Spinal cord (tissue), 10 donors: Measurements from ENCODE around the gene SLC17A2. TPM values are rescaled to one million over a fixed set of nuclear protein-coding genes. Genes with fewer than 3 reads are reported as not detected.

Source experiments
- DNase-seq, 6 donors: peaks; one replicate each; pipeline versions ENCODE4 v3.0.0 to v3.0.0-alpha.2; 2013 to 2015; ENCODE audit warnings: low spot score in 6 of 6, low read depth in 4 of 6
- H3K27ac ChIP-seq: one replicate; pipeline ENCODE4 v1.5.1; 2013; ENCODE audit warnings: low read depth, low read length, control low read depth
- H3K27me3 ChIP-seq: one replicate; pipeline ENCODE4 v1.6.1; 2013; ENCODE audit warnings: low read length; ENCODE audit not compliant: control insufficient read depth, insufficient read depth
- H3K36me3 ChIP-seq: one replicate; pipeline ENCODE4 v1.6.1; 2013; ENCODE audit warnings: low read length; ENCODE audit not compliant: control insufficient read depth, insufficient read depth
- H3K4me1 ChIP-seq: one replicate; pipeline ENCODE4 v1.6.1; 2013; ENCODE audit warnings: low read length; ENCODE audit not compliant: control insufficient read depth, insufficient read depth
- H3K4me3 ChIP-seq: one replicate; pipeline ENCODE4 v1.5.1; 2013; ENCODE audit warnings: low read depth, low read length, control low read depth
- H3K9me3 ChIP-seq: one replicate; pipeline ENCODE4 v1.6.1; 2013; ENCODE audit warnings: low read length; ENCODE audit not compliant: control insufficient read depth, insufficient read depth
- WGBS: methylation state at CpG from one replicate; pipeline ENCODE4 v1.1.5; 2013; ENCODE audit warnings: missing lambda C conversion rate; ENCODE audit not compliant: insufficient coverage; 5-methylcytosine and 5-hydroxymethylcytosine counted together
- polyA plus RNA-seq, 2 donors: library from polyadenylated mRNA; unstranded; fragments of 120-200 nt; gene quantifications; one replicate each; pipeline ENCODE4 v1.2.1, GENCODE V29; 2013; ENCODE audit not compliant: insufficient read length in 2 of 2
- total RNA-seq, 2 donors: library from RNA; depleted of rRNA in 1 of 2; stranded (reverse); fragments of 120-200 nt in 1 of 2; fragments of >200 nt in 1 of 2; gene quantifications; one replicate each; pipeline versions ENCODE4 v1.2.3 to v1.2.4, GENCODE V29; 2013 to 2014
- donor health status: healthy.

Gene SLC17A2
- total and polyA plus RNA-seq, 4 donors = not detected

GRCh38 chr6:25907475-25908014, 22.9 kb downstream of the SLC17A2 start:
- no peak for DNase-seq
- Histone ChIP-seq H3K27ac (no peak overlapping the region), H3K36me3 (no peaks in the 10 kb centered on the region), H3K27me3 (no peaks in the 10 kb centered on the region), H3K9me3 (no peaks in the 10 kb centered on the region), H3K4me1 (no peaks in the 10 kb centered on the region), H3K4me3 (no peak overlapping the region)
- WGBS = no CpG with 5 or more reads among the region's 1 CpG

GRCh38 chr6:25903467-25904099, 26.9 kb downstream of the SLC17A2 start:
- Histone ChIP-seq H3K27ac (no peak overlapping the region), H3K27me3 (no peaks in the 10 kb centered on the region), H3K9me3 (no peaks in the 10 kb centered on the region), H3K36me3 (no peaks in the 10 kb centered on the region), H3K4me3 (no peak overlapping the region), H3K4me1 (no peaks in the 10 kb centered on the region)
- no peak for DNase-seq
- no CpG with 5 or more reads among the region's 4 CpGs for WGBS

- H3K4me3 ChIP-seq = no peak overlapping the region
- H3K27me3 ChIP-seq = no peaks in the 10 kb centered on the region
- no CpG with 5 or more reads among the region's 1 CpG for WGBS
- no peak overlapping the region for H3K27ac ChIP-seq
- no peaks in the 10 kb centered on the region for H3K36me3 ChIP-seq
- H3K9me3 ChIP-seq = no peaks in the 10 kb centered on the region
- no peaks in the 10 kb centered on the region for H3K4me1 ChIP-seq
- no peak for DNase-seq
These were observed 28.4 kb downstream of the SLC17A2 start for GRCh38 chr6:25902071-25902470.

DNA sequence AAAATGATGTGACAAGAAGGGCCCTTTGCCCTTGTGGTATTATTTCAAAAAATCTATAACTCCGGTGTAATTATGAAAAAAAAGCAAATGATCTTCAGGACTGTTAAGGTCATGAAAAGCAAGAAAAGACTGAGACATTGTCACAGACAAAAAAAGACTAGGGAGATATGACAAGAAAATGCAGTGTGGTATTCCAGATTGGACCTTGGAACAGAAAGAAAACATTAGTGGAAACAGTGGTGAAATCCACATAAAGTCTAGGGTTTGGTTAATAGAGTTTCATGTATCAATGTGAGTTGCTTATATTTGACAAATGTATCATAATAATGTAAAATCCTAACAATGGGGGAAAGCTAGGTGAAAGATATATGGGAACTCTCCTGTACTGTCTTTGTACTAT, 29.6 kb downstream of the SLC17A2 start:
- no peaks in the 10 kb centered on the region for H3K27me3 ChIP-seq
- no peak for DNase-seq
- H3K36me3 ChIP-seq = no peaks in the 10 kb centered on the region
- no peak overlapping the region for H3K27ac ChIP-seq
- H3K4me1 ChIP-seq = no peaks in the 10 kb centered on the region
- WGBS = 100% methylated on average over 1 of the region's 1 CpG
- no peak overlapping the region for H3K4me3 ChIP-seq
- no peaks in the 10 kb centered on the region for H3K9me3 ChIP-seq

DNA sequence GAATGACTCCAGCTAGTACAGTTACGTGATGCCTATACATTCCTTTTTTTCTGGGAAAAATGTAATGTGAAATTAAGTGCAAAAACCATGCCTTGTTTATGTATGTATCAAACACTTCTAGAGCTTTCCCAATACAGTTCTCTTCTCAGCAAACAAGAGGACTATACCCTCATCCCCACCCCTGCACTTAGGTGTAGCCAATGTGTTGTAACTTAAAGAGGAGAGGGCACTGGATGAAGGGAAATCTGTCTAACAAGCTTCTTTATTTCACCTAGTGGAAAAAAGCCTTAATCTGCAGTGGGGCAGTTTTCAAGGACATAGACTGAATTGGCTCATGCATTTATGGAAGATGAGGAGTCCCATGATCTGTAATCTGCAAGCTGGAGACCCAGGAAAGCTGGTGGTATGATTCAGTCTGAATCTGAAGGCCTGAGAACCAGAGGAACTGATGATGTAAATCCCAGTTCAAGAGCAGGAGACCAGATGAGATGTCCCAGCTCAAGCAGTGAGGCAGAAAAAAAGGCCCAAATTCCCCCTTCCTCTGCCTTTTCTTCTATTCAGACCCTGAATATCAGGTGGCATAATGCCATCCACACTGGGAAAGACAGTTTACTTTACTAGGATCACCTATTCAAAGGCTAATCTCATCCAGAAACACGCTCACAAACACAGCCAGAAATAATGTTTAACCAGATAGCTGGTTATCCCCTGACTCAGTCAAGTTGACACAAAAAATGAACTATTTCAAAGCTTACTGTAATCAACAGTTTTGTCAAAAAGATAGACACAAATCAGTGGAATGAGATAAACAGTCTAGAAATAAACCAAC, 30.7 kb downstream of the SLC17A2 start:
- WGBS = 80% methylated on average over 1 of the region's 2 CpGs
- H3K4me3 ChIP-seq = no peak overlapping the region
- no peak overlapping the region for H3K27ac ChIP-seq
- no peak for DNase-seq
- H3K9me3 ChIP-seq = no peaks in the 10 kb centered on the region
- H3K4me1 ChIP-seq = no peaks in the 10 kb centered on the region
- H3K36me3 ChIP-seq = no peaks in the 10 kb centered on the region
- no peaks in the 10 kb centered on the region for H3K27me3 ChIP-seq

GRCh38 chr6:25899123-25899522, 31.4 kb downstream of the SLC17A2 start:
- no peaks in the 10 kb centered on the region for H3K36me3 ChIP-seq
- no peaks in the 10 kb centered on the region for H3K9me3 ChIP-seq
- no peak overlapping the region for H3K4me3 ChIP-seq
- no peaks in the 10 kb centered on the region for H3K4me1 ChIP-seq
- no peak overlapping the region for H3K27ac ChIP-seq
- DNase-seq = no peak
- no peaks in the 10 kb centered on the region for H3K27me3 ChIP-seq
- WGBS = no CpG with 5 or more reads among the region's 2 CpGs

GRCh38 chr6:25898289-25898977, 32.1 kb downstream of the SLC17A2 start:
- Histone ChIP-seq H3K27ac (no peak overlapping the region), H3K4me3 (no peak overlapping the region), H3K36me3 (no peaks in the 10 kb centered on the region), H3K27me3 (no peaks in the 10 kb centered on the region), H3K9me3 (no peaks in the 10 kb centered on the region), H3K4me1 (no peaks in the 10 kb centered on the region)
- WGBS = 100% methylated on average over 2 of the region's 5 CpGs
- DNase-seq = no peak

DNA sequence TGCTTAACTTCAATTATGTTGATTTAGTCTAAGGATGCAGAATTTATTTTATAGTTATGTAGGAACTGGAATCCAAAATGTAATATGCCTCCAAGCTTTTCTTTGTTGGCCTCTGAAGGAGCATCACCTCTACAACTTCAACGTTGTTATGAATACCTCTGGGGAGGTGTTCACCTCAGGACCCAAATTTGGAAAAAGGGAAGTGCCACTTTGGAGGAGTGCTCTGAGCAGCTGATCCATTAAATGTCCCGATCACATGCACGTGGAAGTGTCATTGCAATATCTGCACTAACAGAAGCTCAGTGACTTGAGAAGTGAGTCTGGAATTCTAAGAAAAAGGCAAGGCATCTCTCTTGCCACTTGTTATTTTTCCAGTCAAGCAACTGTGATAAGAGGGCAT, 34.2 kb downstream of the SLC17A2 start:
- Histone ChIP-seq H3K9me3 (no peaks in the 10 kb centered on the region), H3K27ac (no peak overlapping the region), H3K27me3 (no peaks in the 10 kb centered on the region), H3K4me3 (no peak overlapping the region), H3K4me1 (no peaks in the 10 kb centered on the region), H3K36me3 (no peaks in the 10 kb centered on the region)
- 100% methylated on average over 3 of the region's 3 CpGs for WGBS
- DNase-seq = no peak

DNA sequence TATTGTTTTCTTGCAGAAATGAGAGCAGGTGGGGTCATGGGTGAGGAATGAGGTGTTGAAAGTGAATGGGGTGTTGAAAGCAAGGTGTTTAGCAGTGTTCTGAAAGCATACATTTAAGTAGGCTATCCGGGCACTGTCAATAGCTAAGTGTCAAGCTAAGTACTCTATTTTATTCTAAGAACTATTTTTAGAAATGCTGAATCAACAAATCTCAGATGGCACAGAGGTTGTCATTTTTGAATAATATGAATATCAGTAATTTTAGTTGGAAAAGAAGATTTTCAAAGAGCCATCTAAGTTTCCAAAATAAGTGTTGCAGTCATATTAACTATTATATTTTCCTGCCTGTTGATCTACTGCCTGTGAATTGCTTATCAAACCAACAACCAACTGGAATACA, 34.7 kb downstream of the SLC17A2 start:
- H3K36me3 ChIP-seq = no peaks in the 10 kb centered on the region
- DNase-seq = no peak
- H3K27ac ChIP-seq = no peak overlapping the region
- WGBS = no CpG with 5 or more reads among the region's 1 CpG
- H3K27me3 ChIP-seq = no peaks in the 10 kb centered on the region
- H3K9me3 ChIP-seq = no peaks in the 10 kb centered on the region
- no peak overlapping the region for H3K4me3 ChIP-seq
- H3K4me1 ChIP-seq = no peaks in the 10 kb centered on the region
